Measurements from ENCODE around the gene SCRN3.
A peak's percentile ranks its signal among the peaks of the same experiment; 100 is the strongest.
"Not testable (repeated sequence)": the region's sequence is repeated elsewhere in the genome, so short reads cannot be mapped to it uniquely, and the experiment has no call there.

SCRN3 gene

GRCh38 chr2:174395284-174395968 lies at the start of gene SCRN3:
SCRN3 (plus strand) TSS chr2:174395730; CDS start chr2:174398284, 2,554 bp downstream.
- DNase-seq: peak; percentile 80

DNA sequence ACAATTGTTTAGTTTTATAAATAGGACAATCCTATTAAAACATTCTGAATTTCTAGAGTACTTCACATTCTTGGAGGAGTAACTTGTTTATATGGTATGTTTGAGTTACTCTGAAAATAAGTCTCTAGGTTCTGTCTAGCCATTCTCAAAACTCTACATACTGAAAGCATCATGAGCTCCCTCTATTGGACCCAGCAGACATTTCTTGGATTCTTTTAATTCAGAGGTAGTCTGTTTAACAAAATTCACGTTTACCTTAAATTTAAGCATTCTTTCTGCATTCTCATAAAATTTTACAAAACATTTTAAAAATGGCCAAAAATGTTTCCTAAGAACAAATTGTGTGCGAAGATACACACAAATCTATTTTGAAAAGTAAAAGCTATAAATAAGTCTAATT lies 45.5 kb upstream of the SCRN3 start:
- DNase-seq: no peak

GRCh38 chr2:174350593-174351181 lies 44.8 kb upstream of the SCRN3 start:
- DNase-seq: no peak

DNA sequence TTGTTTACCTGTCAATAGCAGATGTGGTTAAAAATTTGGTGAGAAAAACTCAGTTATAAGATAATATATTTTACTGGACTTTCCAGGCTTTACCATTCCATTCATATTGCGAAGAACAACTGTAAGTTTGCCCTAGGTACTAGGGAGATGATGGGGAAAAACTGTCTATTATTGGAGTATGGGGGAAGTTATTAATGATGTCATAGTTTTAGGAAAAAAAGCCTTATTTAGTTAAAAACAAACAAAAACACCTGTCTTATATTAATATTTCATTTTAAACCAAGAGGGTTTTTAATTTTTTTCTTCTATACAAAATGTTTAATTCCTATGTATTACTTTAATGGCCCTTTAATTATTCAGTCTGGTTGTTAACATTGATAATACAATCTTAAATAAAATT lies 42.5 kb upstream of the SCRN3 start:
- no peak for DNase-seq

- no peak for DNase-seq
Observed at GRCh38 chr2:174356347-174356746, 39.2 kb upstream of the SCRN3 start.

DNA sequence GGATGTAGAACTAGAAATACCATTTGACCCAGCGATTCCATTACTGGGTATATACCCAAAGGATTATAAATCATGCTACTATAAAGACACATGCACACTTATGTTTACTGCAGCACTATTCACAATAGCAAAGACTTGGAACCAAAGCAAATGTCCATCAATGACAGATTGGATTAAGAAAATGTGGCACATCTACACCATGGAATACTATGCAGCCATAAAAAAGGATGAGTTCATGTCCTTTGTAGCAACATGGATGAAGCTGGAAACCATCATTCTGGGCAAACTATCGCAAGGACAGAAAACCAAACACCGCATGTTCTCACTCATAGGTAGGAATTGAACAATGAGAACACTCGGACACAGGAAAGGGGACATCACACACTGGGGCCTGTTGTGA lies 35.9 kb upstream of the SCRN3 start:
- not testable (repeated sequence) for DNase-seq

GRCh38 chr2:174362949-174363348 lies 32.6 kb upstream of the SCRN3 start:
- DNase-seq: no peak

- not testable (repeated sequence) for DNase-seq
Observed at GRCh38 chr2:174363492-174364225, 31.9 kb upstream of the SCRN3 start.

DNA sequence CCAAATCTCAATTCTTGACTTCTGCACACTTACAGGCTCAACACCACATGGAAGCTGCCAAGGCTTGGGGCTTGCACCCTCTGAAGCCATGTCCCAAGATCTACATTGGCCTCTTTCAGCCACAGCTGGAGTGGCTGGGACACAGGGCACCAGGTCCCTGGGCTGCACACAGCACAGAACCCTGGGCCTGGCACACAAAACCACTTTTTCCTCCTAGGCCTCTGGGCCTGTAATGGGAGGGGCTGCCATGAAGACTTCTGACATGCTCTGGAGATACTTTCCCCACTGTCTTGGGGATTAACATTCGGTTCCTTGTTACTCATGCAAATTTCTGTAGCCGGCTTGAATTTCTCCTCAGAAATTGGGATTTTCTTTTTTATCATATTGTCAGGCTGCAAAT lies 30.9 kb upstream of the SCRN3 start:
- no peak for DNase-seq

- no peak for DNase-seq
Observed at GRCh38 chr2:174365571-174365970, 30.0 kb upstream of the SCRN3 start.

- DNase-seq: no peak
Observed at GRCh38 chr2:174368691-174369090, 26.8 kb upstream of the SCRN3 start.

- DNase-seq: no peak
Observed at GRCh38 chr2:174376967-174377366, 18.6 kb upstream of the SCRN3 start.

DNA sequence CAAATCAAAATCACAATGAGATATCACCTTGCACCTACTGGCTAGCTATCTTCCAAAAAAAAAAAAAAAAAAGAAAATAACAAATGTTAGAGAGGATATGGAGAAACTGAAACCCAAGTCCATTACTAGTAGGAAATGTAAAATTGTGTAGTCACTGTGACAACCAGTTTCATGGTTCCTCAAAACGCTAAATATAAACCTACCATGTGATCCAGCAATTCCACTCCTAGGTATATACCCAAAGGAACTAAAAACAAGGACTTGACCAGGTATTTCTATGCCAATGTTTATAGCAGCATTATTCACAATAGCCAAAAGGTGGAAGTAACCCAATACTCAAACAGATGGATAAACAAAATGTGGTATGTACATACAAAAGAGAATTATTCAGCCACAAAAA lies 11.7 kb upstream of the SCRN3 start:
- DNase-seq: no peak

DNA sequence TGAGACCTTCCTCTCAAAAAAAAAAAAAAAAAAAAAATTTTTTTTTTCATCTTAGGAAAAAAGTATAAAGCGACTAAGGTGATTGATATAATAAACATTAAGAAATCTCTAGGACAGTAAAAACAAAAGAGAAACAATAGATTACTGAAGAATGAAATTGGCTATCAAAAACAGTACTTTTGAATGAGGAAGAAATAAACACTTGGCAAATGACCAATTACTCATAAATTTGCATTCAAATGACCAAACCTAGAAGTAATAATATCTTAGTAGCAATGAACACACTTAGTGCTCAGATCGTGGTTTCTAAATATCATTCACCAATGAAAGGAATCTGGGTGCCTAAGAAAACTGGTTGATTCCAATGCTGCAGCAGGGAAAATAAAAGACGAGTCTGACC lies 10.3 kb upstream of the SCRN3 start:
- no peak for DNase-seq

- not testable (repeated sequence) for DNase-seq
Observed at GRCh38 chr2:174388706-174389105, 6.8 kb upstream of the SCRN3 start.

DNA sequence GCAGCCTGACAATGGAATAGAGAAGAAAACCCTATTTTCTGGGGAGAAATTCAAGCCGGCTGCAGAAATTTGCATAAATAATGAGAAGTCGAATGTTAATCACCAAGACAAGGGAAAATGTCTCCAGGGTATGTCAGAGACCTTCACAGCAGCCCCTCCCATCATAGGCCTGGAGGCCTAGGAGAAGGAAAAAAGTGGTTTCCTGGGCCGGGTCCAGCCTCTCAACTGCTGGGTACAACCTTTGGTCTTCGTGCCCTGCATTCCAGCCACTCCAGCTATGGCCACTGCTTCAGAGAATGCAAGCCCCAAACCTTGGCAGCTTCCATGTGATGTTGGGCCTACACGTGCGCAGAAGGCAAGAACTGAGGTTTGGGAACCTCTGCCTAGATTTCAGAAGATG lies 6.0 kb upstream of the SCRN3 start:
- no peak for DNase-seq

DNA sequence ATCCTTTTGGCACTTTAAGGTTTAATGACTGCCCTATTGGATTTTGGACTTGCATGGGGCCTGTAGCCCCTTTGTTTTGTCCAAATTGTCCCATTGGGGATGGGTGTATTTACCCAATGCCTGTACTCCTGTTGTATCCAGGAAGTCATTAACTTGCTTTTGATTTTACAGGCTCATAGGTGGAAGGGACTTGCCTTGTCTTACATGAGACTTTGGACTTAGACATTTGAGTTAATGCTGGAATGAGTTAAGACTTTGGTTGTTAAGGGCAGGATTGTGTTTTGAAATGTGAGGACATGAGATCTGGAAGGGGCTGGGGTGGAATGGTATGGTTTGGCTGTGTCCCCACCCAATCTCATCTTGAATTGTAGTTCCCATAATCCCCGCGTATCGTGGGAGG lies 5.2 kb upstream of the SCRN3 start:
- DNase-seq: not testable (repeated sequence)

- no peak for DNase-seq
Observed at GRCh38 chr2:174392706-174393105, 2.8 kb upstream of the SCRN3 start.

GRCh38 chr2:174395969-174396630 lies 570 bp downstream of the SCRN3 start:
- no peak for DNase-seq

- DNase-seq: no peak
Observed at GRCh38 chr2:174397773-174398172, 2.2 kb downstream of the SCRN3 start.

- no peak for DNase-seq
Observed at GRCh38 chr2:174399171-174399570, 3.6 kb downstream of the SCRN3 start.

DNA sequence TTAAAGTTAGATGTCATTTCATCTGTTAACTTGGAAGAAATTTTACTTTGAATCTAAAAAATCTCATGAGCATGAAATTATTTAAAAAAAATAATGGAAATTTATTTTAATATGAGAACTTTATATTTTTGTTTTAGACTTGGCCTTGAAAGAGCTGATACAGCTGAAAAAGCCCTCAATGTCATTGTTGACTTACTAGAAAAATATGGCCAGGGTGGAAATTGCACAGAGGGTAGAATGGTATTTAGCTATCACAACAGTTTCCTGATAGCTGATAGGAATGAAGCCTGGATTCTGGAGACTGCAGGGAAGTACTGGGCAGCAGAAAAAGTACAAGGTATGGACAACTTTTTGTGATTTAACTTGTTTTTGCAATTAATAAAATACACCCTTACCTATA lies 5.3 kb downstream of the SCRN3 start:
- no peak for DNase-seq

DNA sequence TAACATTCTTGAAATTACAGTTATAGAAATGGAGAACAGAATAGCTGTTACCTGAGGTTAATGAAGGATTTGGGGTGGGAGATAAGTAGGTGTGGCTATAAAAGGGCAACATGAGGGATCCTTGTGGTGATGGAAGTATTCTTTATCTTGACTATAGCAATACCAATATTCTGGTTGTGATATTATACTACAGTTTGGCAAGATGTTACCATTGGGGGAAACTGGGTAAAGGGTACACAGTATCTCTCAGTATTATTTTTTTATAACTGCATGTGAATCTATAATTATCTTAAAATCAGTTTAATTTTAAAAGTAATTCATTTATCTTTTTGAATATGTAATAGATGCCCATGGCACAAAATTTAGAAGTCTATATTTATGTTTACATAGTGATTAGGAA lies 8.1 kb downstream of the SCRN3 start:
- no peak for DNase-seq

- not testable (repeated sequence) for DNase-seq
Observed at GRCh38 chr2:174410039-174410438, 14.5 kb downstream of the SCRN3 start.
